Effector memory CD8-positive, alpha-beta T cell (primary cell): ENCODE results near the gene TCL1A.

Experiments
- ATAC-seq: fragments of 150-1000 bp; cut with Tn5 transposase; replicated peaks from 2 replicates; pipeline ENCODE4 v1.10.0; 2021; ENCODE audit warnings: mild to moderate bottlenecking, moderate library complexity
- DNase-seq, 3 experiments: peaks; one replicate each; pipeline ENCODE4 v3.0.0; 2021
- H3K27ac Mint-ChIP-seq, 2 donors: one replicate each; pipeline ENCODE4 v1.8.0; 2022; ENCODE audit warnings: mild to moderate bottlenecking in 2 of 2, mixed read lengths in 2 of 2, moderate library complexity in 2 of 2
- H3K27me3 Mint-ChIP-seq, 2 donors: one replicate each; pipeline ENCODE4 v1.8.0; 2022; ENCODE audit warnings: mixed read lengths in 2 of 2
- H3K36me3 Mint-ChIP-seq: one replicate; pipeline ENCODE4 v1.8.0; 2022; ENCODE audit warnings: mild to moderate bottlenecking, moderate library complexity, mixed read lengths; ENCODE audit not compliant: insufficient read depth
- H3K4me1 Mint-ChIP-seq, 2 donors: one replicate each; pipeline ENCODE4 v1.8.0; 2022; ENCODE audit warnings: low read depth in 2 of 2, mixed read lengths in 2 of 2
- H3K4me3 Mint-ChIP-seq, 2 donors: one replicate each; pipeline ENCODE4 v1.8.0; 2022; ENCODE audit warnings: mild to moderate bottlenecking in 2 of 2, mixed read lengths in 2 of 2, moderate library complexity in 2 of 2
- H3K9me3 Mint-ChIP-seq, 2 donors: one replicate each; pipeline ENCODE4 v1.8.0; 2022; ENCODE audit warnings: mixed read lengths in 2 of 2

The TCL1A gene

GRCh38 chr14:95699412-95699811 is 14.5 kb downstream of the TCL1A start:
- no peak overlapping the region for H3K4me3 Mint-ChIP-seq
- H3K4me1 Mint-ChIP-seq, result no peaks in the 10 kb centered on the region
- ATAC-seq (no peak), DNase-seq (no peak)
- H3K36me3 Mint-ChIP-seq, result no peaks in the 10 kb centered on the region
- no peaks in the 10 kb centered on the region for H3K9me3 Mint-ChIP-seq
- no peak overlapping the region for H3K27ac Mint-ChIP-seq
- peaks cover 51 to 71% of the 10 kb centered on the region in 2 donors for H3K27me3 Mint-ChIP-seq

GRCh38 chr14:95698287-95698686 is 15.6 kb downstream of the TCL1A start:
- Mint-ChIP-seq H3K9me3 (no peaks in the 10 kb centered on the region), H3K27me3 (peaks cover 45 to 62% of the 10 kb centered on the region in 2 donors), H3K4me3 (no peak overlapping the region), H3K4me1 (no peaks in the 10 kb centered on the region), H3K27ac (no peak overlapping the region), H3K36me3 (no peaks in the 10 kb centered on the region)
- ATAC-seq, result no peak
- no peak for DNase-seq

- Mint-ChIP-seq H3K27me3 (peaks cover 45 to 62% of the 10 kb centered on the region in 2 donors), H3K36me3 (no peaks in the 10 kb centered on the region), H3K4me3 (no peak overlapping the region), H3K4me1 (no peaks in the 10 kb centered on the region), H3K27ac (no peak overlapping the region), H3K9me3 (no peaks in the 10 kb centered on the region)
- ATAC-seq (no peak), DNase-seq (no peak)
These were observed 16.2 kb downstream of the TCL1A start for GRCh38 chr14:95697764-95698163.

- ATAC-seq, result no peak
- no peak overlapping the region for H3K4me3 Mint-ChIP-seq
- no peak for DNase-seq
These were observed 17.2 kb downstream of the TCL1A start for GRCh38 chr14:95696741-95697140.

GRCh38 chr14:95695913-95696312 is 18.0 kb downstream of the TCL1A start:
- H3K27ac Mint-ChIP-seq, result no peak overlapping the region
- ATAC-seq (no peak), DNase-seq (no peak)
- H3K36me3 Mint-ChIP-seq, result no peaks in the 10 kb centered on the region
- no peaks in the 10 kb centered on the region for H3K9me3 Mint-ChIP-seq
- H3K27me3 Mint-ChIP-seq, result peaks cover 54 to 59% of the 10 kb centered on the region in 2 donors
- H3K4me1 Mint-ChIP-seq, result no peaks in the 10 kb centered on the region
- no peak overlapping the region for H3K4me3 Mint-ChIP-seq

More at GRCh38 chr14:95696741-95697140, 17.2 kb downstream of the TCL1A start:
- no peak overlapping the region for H3K27ac Mint-ChIP-seq
- H3K36me3 Mint-ChIP-seq, result no peaks in the 10 kb centered on the region
- H3K4me1 Mint-ChIP-seq, result no peaks in the 10 kb centered on the region
- H3K9me3 Mint-ChIP-seq, result no peaks in the 10 kb centered on the region
- peaks cover 49 to 59% of the 10 kb centered on the region in 2 donors for H3K27me3 Mint-ChIP-seq

- ATAC-seq, result no peak
- no peak for DNase-seq
- Mint-ChIP-seq H3K27ac (no peak overlapping the region), H3K4me1 (no peaks in the 10 kb centered on the region), H3K27me3 (peaks cover 57 to 59% of the 10 kb centered on the region in 2 donors), H3K4me3 (no peak overlapping the region), H3K36me3 (no peaks in the 10 kb centered on the region), H3K9me3 (no peaks in the 10 kb centered on the region)
These were observed 18.9 kb downstream of the TCL1A start for GRCh38 chr14:95695051-95695450.

- no peak overlapping the region for H3K4me3 Mint-ChIP-seq
- peaks cover 35 to 61% of the 10 kb centered on the region in 2 donors for H3K27me3 Mint-ChIP-seq
- no peaks in the 10 kb centered on the region for H3K9me3 Mint-ChIP-seq
- ATAC-seq, result no peak
- H3K27ac Mint-ChIP-seq, result no peak overlapping the region
- H3K4me1 Mint-ChIP-seq, result no peaks in the 10 kb centered on the region
- no peaks in the 10 kb centered on the region for H3K36me3 Mint-ChIP-seq
- DNase-seq, result no peak
These were observed 21.8 kb downstream of the TCL1A start for GRCh38 chr14:95692109-95692508.

- Mint-ChIP-seq H3K27ac (no peak overlapping the region), H3K36me3 (no peaks in the 10 kb centered on the region), H3K9me3 (no peaks in the 10 kb centered on the region), H3K4me3 (no peak overlapping the region), H3K27me3 (peaks cover 31 to 61% of the 10 kb centered on the region in 2 donors), H3K4me1 (no peaks in the 10 kb centered on the region)
- ATAC-seq, result no peak
- DNase-seq, result no peak
These were observed 22.3 kb downstream of the TCL1A start for GRCh38 chr14:95691591-95691990.

- Mint-ChIP-seq H3K4me1 (no peaks in the 10 kb centered on the region), H3K27me3 (peaks cover 24 to 54% of the 10 kb centered on the region in 2 donors), H3K27ac (no peak overlapping the region), H3K9me3 (no peaks in the 10 kb centered on the region), H3K36me3 (no peaks in the 10 kb centered on the region), H3K4me3 (no peak overlapping the region)
- ATAC-seq (no peak), DNase-seq (no peak)
These were observed 23.1 kb downstream of the TCL1A start for GRCh38 chr14:95690815-95691214.

GRCh38 chr14:95689441-95689840 is 24.5 kb downstream of the TCL1A start:
- no peak for ATAC-seq
- Mint-ChIP-seq H3K27me3 (peaks cover 26 to 56% of the 10 kb centered on the region in 2 donors), H3K9me3 (no peaks in the 10 kb centered on the region), H3K4me3 (no peak overlapping the region), H3K27ac (no peak overlapping the region), H3K36me3 (no peaks in the 10 kb centered on the region), H3K4me1 (no peaks in the 10 kb centered on the region)
- no peak for DNase-seq

- ATAC-seq (no peak), DNase-seq (no peak)
- Mint-ChIP-seq H3K27ac (no peak overlapping the region), H3K4me1 (no peaks in the 10 kb centered on the region), H3K9me3 (no peaks in the 10 kb centered on the region), H3K4me3 (no peak overlapping the region), H3K27me3 (peaks cover 18 to 49% of the 10 kb centered on the region in 2 donors), H3K36me3 (no peaks in the 10 kb centered on the region)
These were observed 27.0 kb downstream of the TCL1A start for GRCh38 chr14:95686935-95687334.

GRCh38 chr14:95685978-95686922 is 27.7 kb downstream of the TCL1A start, which contains the start of gene TCL1B:
TCL1B (plus strand) TSS chr14:95686426; CDS start chr14:95686468, 42 bp downstream.
- H3K27me3 Mint-ChIP-seq, result peaks cover 17 to 43% of the 10 kb centered on the region in 2 donors
- H3K4me3 Mint-ChIP-seq, result no peak within 1 kb of the TSS
- no peak within 1 kb of the TSS for H3K27ac Mint-ChIP-seq
- H3K36me3 Mint-ChIP-seq, result no peaks in the 10 kb centered on the region
- H3K4me1 Mint-ChIP-seq, result no peaks in the 10 kb centered on the region
- ATAC-seq, result no peak
- DNase-seq, result no peak
- no peaks in the 10 kb centered on the region for H3K9me3 Mint-ChIP-seq

GRCh38 chr14:95683793-95684192 is 30.1 kb downstream of the TCL1A start:
- Mint-ChIP-seq H3K4me3 (no peak overlapping the region), H3K9me3 (no peaks in the 10 kb centered on the region), H3K36me3 (no peaks in the 10 kb centered on the region), H3K4me1 (no peaks in the 10 kb centered on the region), H3K27ac (no peak overlapping the region), H3K27me3 (peaks cover 21 to 44% of the 10 kb centered on the region in 2 donors)
- ATAC-seq (no peak), DNase-seq (peak in 2 of 3 experiments; percentile 8 to 12)

GRCh38 chr14:95681153-95681552 is 32.8 kb downstream of the TCL1A start:
- Mint-ChIP-seq H3K4me3 (no peak overlapping the region), H3K36me3 (no peaks in the 10 kb centered on the region), H3K4me1 (no peaks in the 10 kb centered on the region), H3K27me3 (peaks cover 34 to 64% of the 10 kb centered on the region in 2 donors), H3K27ac (no peak overlapping the region), H3K9me3 (no peaks in the 10 kb centered on the region)
- DNase-seq, result no peak
- no peak for ATAC-seq
